DMS153 treated with DMSO at 0.1 percent for 48 hours (cell line): Measurements from ENCODE around the gene CDKL4.
"Not testable (repeated sequence)": the region's sequence is repeated elsewhere in the genome, so short reads cannot be mapped to it uniquely, and the experiment has no call there.

Source experiments
- DNase-seq: peaks from one replicate; lab custom pipeline; 2025; ENCODE audit not compliant: unreplicated experiment; lab: John Stamatoyannopoulos, UW

Gene CDKL4

DNA sequence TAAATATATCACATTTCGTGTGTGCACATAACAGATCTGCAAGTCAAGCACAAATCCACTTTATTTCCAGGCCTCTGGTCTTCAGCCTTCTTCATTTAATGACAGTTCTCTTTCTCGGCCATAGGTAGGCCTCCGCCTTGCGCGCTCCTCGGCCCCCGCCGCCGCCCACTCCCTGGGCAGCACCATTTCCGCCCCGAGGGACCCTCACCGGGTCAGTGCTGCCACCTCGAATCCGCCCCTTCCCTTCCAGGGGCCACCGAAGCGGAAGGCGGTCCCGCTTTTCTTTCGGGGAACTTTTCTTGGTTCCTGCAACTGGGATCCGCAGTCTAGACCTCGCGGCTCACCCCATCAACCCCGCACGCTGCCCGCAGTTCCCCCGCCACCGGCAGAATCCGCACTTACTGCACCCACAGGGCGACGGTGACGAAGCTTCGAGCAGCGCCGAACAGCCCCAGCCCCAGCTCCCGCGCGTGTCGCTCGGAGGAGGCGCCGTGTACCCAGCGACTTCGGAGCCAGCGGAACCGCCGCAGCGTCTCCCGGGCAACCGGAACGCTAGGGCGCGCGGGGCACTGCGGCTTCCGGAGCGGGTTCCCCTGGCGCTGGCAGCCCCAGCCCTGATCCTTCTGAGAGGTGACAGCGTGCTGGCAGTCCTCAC lies at the start of gene CDKL4:
Gene CDKL4 (minus strand): TSS at position 502 of the 655 bp plus-strand sequence.
- no peak for DNase-seq

DNA sequence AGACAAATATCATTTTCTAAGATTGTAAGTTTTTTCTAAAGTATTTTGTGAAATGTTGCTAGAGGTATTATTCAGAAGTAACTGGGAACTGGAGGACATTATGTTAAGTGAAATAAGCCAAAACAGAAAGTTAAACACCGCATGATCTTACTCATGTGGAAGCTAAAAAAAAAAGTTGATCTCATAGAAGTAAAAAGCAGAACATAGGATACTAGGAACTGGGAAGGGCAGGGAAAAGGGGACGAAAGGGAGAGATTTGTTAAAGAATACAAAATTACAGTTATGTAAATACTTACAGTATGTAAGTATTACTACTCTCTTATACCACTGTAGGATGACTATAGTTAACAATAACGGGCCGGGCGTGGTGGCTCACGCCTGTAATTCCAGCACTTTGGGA lies 46.7 kb upstream of the CDKL4 start:
- no peak for DNase-seq

DNA sequence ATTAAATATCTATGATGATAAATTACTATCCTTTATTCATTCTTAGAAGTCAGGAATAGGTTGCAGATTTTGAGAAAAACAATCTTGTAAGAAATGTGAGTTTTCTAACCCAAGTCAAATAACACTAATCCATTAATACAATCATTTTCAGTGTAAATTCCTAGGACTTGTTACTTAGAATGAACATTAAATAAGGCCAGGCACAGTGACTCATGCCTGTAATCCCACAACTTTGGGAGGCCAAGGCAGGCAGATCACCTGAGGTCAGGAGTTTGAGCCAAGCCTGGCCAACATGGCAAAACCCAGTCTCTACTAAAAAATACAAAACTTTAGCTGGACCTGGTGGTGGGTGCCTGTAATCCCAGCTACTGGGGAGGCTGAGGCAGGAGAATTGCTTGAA lies 45.8 kb upstream of the CDKL4 start:
- DNase-seq = no peak

DNA sequence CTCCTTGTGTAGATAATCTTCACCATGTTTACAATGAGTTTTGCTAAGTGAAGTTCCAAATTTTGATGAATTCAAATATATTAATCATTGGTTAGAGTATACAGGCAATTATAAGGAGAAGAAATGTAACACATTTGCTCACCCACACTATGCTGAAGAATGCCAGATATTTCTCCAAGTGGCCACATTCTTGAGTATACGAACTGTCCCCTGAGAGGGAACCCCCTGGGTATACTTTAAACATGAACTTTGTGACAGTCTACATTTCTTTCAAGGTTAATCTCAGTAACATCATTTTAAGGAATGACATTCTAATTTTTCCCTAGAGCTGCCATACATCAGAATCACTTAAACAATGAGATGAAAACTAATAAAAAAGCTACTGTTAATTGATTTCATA lies 39.8 kb upstream of the CDKL4 start:
- DNase-seq = no peak

DNA sequence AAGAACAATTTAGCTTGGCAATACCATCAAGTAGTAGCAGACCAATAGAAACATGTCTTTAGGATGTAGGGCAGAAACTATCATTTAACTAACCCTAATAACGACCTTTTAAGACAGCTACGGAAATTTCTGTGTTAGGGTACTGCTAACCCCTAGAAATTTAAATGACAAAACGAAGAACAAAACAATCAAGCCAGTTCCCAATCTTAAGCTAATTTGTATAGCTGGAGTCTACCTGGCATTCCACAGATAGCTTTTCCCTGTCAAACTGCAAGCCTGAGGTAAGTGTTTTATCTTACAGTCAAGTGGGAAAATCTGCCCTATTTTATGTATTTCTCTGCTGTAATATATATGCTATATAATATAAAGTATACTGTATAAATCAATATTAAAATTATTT lies 37.6 kb upstream of the CDKL4 start:
- DNase-seq = no peak

DNA sequence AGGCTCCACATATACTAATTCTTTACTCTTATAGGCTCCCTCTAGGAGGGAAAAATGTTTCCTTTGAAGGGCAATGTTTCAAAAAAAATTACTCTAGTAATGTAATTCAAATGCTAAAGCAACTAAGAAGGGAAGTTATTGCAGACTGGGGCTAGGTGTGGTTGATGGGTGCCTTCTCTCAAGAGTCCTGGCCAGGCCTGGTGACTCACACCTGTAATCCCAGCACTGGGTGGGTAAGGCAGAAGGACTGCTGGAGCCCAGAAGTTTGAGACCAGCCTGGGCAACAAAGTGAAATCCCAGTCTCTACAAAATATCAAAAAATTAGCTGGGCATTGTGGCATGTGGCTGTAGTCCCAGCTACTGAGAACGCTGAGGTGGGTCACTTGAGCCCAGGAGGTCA lies 31.2 kb upstream of the CDKL4 start:
- no peak for DNase-seq

DNA sequence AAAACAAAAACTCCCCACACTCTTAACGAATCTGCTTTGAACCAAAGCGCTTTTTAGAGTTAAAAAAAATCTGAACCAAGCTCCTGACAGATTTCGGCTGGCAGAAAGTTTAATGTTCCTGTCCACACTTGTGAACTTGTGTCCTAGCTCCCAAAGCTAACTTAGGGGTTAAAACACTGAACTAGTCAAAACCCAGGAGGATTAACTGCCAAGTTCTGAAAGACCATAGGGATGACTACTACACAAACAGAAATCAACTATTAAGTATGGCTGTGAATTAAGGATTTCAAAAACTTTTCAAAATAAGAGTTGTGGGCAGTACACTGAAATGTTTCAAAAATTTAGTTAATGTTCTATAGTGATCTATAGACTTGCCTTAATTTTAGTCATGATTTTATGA lies 26.2 kb upstream of the CDKL4 start:
- no peak for DNase-seq

DNA sequence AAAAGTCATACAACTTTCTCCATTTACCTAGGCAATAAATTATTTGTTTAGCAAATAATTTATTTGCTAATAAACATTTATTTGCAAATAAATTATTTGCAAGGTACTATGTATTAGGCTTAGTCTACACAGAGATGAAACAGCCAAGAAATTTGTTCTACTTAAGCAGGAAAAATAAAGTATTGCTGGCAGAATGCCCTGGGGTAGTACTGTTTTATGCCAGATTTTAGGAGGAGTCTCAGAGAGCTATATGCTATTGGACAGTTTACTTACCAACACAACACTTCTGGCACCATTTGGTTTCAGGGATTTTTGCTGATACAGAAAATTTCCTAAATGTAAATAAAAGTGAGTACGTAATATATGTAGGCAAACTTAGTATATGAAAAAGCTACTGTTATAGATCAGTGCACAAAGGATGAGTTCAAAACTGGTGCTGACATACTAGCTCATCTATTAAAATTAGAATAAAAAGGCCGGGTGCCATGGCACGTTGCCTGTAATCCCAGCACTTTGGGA lies 23.2 kb upstream of the CDKL4 start:
- no peak for DNase-seq

DNA sequence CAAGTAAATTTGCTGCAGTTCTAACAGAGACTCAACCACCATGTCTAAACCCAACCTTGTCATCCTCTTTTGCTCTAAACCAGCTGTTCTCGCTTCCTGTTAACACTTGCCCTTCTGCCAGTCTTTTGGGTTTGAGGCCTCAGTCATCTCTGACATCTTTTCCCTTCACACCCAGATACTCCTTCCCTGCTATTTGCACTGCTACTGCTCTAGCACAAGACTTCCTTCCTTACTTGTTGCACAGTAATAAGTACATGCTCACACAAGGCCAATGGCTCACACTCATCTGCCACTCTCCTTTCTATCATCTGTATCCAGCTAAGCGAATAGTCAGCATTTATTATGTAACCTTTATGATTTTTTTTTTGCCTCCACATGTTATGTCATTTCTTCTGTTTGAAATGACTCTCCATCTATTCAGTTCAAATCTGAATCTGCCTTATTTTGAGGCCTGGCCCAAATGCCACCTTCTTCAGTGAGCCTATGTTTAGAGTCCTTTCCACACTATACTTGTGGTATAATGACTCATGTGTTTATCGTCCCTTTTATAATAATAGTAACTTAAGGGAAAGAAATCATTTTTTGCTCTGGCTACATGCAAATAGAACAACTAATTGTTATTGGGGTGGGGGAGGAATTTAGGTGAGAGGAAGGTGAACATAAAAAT lies 22.5 kb upstream of the CDKL4 start:
- no peak for DNase-seq

DNA sequence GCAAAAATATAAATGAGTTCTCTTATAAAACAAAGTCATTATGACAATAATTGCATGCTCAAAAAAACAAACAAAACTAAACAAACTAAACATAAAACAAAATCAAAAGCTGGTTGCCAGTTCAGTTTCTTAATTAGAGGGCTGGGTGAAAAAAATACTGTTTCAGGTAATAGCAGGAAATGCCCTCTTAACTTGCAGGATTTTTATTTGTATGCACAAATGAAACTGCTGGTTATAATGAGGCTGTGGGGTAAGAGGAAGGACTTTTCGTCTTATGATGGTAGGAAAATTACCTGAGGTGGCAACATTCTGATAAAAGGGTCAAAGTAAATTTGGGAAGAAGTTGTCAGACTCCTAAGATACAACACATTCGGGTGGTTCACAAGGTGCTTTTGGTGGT lies 21.5 kb upstream of the CDKL4 start:
- peak; percentile 47 for DNase-seq

DNA sequence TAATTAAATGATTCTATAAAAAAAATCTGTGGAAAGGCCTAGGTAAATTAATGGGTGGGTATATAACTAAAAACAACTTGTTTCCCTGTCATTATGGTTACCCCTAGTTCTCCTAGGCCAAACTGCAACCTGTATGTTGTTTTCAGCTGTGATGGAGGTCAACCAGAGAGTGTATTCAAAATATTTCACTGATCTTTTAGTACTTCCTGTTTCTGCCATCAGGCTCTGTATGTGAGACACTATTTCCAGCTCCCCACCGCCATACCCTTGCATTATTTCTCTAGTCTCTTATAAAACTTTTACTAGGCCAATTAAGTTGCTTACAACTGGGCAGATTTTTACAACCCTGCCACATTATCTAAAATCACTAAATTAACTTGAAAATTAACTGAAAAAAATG lies 21.0 kb upstream of the CDKL4 start:
- no peak for DNase-seq

DNA sequence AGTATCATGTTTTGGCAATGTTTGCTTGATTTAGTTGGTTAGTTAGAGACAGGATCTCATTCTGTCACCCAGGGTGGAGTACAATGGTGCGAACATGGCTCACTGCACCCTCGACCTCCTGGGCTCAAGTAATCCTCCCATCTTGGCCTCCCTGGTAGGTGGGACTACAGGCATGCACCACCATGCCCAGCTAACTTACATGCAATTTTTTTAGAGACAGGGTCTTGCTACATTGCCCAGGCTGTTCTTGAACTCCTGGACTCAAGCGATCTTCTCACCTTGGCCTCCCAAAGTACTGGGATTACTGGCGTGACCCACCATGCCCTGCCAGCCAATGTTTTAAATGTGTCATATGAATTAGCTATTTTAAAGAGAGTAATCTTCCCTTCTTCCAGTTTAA lies 16.3 kb upstream of the CDKL4 start:
- DNase-seq = no peak

DNA sequence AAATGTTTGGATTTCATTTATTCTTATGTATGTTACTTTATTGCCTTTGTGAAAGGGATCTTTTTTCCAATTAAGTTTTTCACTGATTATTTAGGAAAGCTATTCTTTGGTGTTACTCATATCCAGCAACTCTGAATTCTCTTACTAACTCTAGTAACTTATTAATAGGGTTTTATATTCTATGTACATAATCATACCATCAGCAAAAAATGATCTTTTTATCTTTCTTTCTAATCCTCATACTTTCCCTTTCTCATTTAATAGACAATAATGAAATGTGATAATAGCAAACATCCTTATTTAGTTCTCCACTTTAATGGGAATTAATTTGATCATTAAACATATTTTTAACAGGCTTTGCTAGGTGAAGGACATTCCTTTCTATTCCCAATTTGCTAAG lies 12.3 kb upstream of the CDKL4 start:
- DNase-seq = no peak

DNA sequence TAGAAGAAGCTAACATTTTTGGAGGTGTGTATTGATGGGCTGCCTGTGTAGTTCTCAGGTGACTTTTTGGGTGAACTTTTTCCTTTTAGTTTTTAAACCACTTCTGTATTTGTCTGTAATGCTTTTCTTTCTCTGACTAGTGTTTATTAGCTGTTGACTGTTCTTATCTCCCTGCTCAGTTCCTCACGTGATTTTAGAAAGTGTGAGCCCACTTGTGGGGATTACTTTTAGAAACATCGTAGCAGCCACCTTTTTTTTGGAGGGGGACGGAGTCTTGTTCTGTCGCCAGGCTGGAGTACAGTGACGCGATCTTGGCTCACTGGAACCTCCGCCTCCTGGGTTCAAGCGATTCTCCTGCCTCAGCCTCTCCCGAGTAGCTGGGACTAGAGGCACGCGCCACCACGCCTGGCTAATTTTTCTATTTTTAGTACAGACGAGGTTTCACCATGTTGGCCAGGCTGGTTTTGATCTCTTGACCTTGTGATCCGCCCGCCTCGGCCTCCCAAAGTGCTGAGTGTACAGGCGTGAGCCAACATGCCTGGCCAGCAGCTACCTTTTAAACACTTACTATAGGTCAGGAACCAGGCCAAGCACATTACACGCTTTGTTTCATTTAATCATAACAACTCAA lies 9.2 kb upstream of the CDKL4 start:
- DNase-seq = no peak

DNA sequence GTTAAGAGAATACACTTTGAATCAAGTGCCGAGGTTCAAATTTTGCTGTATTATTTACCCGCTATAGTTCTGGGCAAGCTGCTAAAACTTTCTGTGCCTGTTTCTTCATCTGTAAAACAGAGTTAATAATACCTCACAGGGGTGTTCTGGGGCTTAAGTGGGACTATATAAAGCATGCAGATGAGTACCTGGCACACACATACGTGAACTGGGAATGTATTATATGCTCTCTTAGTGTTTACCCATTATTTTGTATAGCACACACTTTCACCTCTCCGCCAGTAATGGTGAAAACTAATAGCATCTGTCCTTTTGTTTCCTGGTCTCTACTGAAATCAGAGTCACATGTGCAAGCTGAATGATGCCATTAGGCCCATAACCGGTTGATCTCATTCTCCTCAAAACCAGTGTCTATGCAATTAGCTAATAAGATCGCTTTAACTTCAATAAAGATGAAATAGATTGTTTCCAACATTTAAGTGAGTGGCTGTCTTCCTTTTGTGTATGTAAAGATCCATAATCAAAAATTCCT lies 3.8 kb upstream of the CDKL4 start:
- peak; percentile 47 for DNase-seq

DNA sequence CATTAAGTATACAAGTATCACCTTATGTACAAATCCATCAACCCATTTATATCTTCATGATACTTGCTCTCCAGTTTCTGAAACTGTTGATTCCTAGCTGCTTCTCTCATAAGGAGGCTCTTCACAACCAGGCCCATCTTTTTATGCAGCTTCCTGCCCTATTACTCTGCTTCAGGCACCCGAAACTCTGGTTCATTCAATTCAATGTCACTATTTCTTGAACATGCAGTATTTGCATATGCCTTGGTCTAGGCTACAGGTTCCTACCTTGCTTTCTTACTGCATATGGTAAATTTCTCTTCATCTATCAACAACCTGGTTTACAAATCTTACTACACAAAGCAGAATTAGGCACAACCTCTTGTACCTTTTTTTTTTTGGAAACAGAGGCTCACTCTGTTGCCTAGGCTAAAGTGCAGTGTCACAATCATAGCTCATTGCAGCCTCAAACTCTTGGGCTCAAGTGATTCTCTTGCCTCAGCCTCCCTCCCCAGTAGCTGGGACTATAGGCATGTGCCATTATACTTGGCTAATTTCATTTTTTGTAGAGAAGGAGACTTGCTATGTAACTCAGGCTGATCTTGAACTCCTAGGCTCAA lies 2.7 kb upstream of the CDKL4 start:
- DNase-seq = no peak

DNA sequence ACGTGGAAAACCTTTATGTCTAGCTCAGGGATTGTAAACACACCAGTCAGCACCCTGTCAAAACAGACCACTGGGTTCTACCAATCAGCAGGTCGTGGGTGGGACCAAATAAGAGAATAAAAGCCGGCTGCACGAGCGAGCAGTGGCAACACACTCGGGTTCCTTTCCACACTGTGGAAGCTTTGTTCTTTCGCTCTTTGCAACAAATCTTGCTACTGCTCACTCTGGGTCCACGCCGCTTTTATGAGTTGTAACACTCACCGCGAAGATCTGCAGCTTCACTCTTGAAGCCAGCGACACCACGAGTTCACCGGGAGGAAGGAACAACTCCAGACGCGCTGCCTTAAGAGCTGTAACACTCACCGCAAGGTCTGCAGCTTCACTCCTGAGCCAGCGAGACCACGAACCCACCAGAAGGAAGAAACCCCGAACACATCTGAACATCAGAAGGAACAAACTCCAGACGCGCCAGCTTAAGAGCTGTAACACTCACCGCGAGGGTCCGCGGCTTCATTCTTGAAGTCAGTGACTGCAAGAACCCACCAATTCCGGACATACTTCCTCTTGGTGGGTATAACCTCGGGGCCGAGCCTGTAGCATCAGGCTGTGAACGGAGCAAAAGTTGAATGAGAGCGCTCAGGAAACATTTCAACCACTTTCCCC lies 1.3 kb upstream of the CDKL4 start:
- DNase-seq = not testable (repeated sequence)

DNA sequence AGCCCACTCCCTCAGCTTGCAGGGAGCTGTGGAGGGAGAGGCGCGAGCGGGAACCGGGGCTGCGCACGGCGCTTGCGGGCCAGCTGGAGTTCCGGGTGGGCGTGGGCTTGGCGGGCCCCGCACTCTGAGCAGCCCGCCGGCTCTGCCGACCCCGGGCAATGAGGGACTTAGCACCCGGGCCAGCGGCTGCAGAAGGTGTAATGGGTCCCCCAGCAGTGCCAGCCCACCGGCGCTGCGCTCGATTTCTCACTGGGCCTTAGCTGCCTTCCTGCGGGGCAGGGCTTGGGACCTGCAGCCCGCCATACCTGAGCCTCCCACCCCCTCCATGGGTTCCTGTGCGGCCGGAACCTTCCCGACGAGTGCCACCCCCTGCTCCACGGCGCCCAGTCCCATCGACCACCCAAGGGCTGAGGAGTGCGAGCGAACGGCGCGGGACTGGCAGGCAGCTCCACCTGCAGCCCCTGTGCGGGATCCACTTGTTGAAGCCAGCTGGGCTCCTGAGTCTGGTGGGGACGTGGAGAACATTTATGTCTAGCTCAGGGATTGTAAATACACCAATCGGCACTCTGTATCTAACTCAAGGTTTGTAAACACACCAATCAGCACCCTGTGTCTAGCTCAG lies 582 bp upstream of the CDKL4 start:
- DNase-seq = not testable (repeated sequence)

DNA sequence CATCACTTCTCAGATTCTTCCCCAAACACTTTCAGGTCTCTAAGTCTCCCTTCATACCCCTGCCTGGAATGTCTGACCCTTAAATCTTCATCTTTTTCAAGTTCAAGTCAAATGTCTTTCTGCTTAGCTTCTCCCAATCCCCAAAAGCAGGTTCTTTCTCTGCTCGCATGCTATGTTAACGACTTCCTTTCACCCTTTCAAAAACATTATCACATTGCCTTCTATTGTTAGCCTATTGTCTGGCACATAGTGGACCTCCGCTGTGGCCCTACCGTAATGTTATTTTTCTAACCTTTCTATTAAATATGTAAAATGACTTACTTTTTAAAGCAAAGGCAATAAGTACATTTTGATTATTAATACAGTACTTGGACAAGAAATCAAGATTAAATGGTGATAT lies 2.2 kb downstream of the CDKL4 start:
- DNase-seq = no peak

DNA sequence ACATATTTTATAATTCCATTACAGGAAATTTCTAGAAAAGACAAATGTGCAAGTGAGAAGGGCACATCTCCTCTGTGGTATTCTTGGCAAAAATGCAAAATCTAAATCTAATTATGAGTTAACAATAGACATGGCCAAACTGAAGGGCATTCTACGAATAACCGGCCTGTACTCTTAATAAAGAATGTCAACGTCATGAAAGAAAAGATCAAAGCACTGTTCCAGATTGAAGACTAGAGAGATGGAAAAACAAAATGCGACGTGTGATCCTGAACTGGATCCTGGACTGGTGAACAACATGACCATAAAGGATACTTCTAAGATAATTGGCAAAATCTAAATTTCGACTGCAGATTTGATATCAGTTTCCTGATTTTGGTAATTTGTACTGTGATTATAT lies 3.0 kb downstream of the CDKL4 start:
- no peak for DNase-seq

DNA sequence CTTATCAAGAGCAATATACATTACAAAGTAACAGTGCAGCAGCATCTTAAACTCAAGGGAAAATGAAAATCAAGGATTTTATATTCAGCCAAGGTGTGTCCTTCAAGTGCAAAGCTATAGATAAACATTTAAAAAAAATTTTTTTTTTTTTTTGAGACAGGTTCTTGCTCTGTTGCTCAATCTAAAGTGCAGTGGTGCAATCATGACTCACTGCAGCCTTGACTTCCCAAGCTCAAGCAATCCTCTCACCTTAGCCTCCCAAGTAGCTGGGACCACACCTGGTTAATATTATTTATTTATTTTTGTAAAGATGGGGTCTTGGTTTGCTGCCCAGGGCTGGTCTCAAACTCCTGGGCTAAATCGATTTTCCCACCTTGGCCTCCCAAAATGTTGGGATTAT lies 9.0 kb downstream of the CDKL4 start:
- DNase-seq = no peak
